Panc1 (cell line): ENCODE results near the gene CLEC16A.

ENCODE experiments used
- CTCF ChIP-seq: fragments of 450-650 bp; IDR thresholded peaks from 2 replicates; pipeline ENCODE4 v1.5.1; 2017; ENCODE audit warnings: mild to moderate bottlenecking
- POLR2AphosphoS5 ChIP-seq: IDR thresholded peaks from 2 replicates; pipeline ENCODE4 v1.6.1; 2012; ENCODE audit warnings: mild to moderate bottlenecking, low read depth, low read length, moderate library complexity
- SIN3A ChIP-seq: IDR thresholded peaks from 2 replicates; pipeline ENCODE4 v1.6.1; 2012; ENCODE audit warnings: low read depth, mild to moderate bottlenecking, low read length, moderate library complexity, borderline replicate concordance; ENCODE audit not compliant: insufficient read depth
- TCF7L2 ChIP-seq: IDR thresholded peaks from 2 replicates; pipeline ENCODE4 v1.6.1; 2011; ENCODE audit warnings: mild to moderate bottlenecking, low read depth, low read length, inconsistent platforms
- TF ChIP-seq, protein P1 (sequence below), 2 experiments: IDR thresholded peaks; 2 replicates each; pipeline ENCODE4 v1.6.1; 2011 to 2012; ENCODE audit warnings: low read depth in 2 of 2, control low read depth in 1 of 2, low read length in 1 of 2, mild to moderate bottlenecking in 1 of 2, moderate library complexity in 1 of 2; ENCODE audit not compliant: insufficient read depth in 1 of 2

GRCh38 chr16:10934325-10935107, 9.8 kb upstream of the CLEC16A start:
- TF ChIP-seq CTCF, result no peak
- TF ChIP-seq, protein P1, sequence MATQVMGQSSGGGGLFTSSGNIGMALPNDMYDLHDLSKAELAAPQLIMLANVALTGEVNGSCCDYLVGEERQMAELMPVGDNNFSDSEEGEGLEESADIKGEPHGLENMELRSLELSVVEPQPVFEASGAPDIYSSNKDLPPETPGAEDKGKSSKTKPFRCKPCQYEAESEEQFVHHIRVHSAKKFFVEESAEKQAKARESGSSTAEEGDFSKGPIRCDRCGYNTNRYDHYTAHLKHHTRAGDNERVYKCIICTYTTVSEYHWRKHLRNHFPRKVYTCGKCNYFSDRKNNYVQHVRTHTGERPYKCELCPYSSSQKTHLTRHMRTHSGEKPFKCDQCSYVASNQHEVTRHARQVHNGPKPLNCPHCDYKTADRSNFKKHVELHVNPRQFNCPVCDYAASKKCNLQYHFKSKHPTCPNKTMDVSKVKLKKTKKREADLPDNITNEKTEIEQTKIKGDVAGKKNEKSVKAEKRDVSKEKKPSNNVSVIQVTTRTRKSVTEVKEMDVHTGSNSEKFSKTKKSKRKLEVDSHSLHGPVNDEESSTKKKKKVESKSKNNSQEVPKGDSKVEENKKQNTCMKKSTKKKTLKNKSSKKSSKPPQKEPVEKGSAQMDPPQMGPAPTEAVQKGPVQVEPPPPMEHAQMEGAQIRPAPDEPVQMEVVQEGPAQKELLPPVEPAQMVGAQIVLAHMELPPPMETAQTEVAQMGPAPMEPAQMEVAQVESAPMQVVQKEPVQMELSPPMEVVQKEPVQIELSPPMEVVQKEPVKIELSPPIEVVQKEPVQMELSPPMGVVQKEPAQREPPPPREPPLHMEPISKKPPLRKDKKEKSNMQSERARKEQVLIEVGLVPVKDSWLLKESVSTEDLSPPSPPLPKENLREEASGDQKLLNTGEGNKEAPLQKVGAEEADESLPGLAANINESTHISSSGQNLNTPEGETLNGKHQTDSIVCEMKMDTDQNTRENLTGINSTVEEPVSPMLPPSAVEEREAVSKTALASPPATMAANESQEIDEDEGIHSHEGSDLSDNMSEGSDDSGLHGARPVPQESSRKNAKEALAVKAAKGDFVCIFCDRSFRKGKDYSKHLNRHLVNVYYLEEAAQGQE (IDR thresholded peaks at IDR 0.05; ENCODE audit: insufficient read depth in 1 of 2, low read depth in 2 of 2, low read length in 1 of 2), result no peak
- no peak for TF ChIP-seq POLR2AphosphoS5
- TF ChIP-seq SIN3A, result no peak
- TF ChIP-seq TCF7L2, result no peak
